Nephron (organoid): ENCODE results near the gene TOP1.

Experiments
- H3K27ac Mint-ChIP-seq, 3 experiments: 2 replicates each; pipeline ENCODE4 v1.8.0; 2020; ENCODE audit warnings: mixed read lengths in 3 of 3, mild to moderate bottlenecking in 2 of 3, moderate library complexity in 1 of 3
- H3K27me3 Mint-ChIP-seq: 2 replicates; pipeline ENCODE4 v1.8.0; 2021; ENCODE audit warnings: low read depth, mild to moderate bottlenecking, moderate library complexity, mixed read lengths
- H3K36me3 Mint-ChIP-seq: 2 replicates; pipeline ENCODE4 v1.8.0; 2020; ENCODE audit warnings: low read depth, mixed read lengths
- H3K4me1 Mint-ChIP-seq: 2 replicates; pipeline ENCODE4 v1.8.0; 2020; ENCODE audit warnings: mixed read lengths
- H3K4me3 Mint-ChIP-seq, 3 experiments: 2 replicates each; pipeline ENCODE4 v1.8.0; 2020; ENCODE audit warnings: mild to moderate bottlenecking in 3 of 3, mixed read lengths in 3 of 3, moderate library complexity in 2 of 3
- H3K9me3 Mint-ChIP-seq: 2 replicates; pipeline ENCODE4 v1.8.0; 2020; ENCODE audit warnings: mixed read lengths
- CTCF ChIP-seq, 3 experiments: fragments of 200-600 bp; sonication (generic); IDR thresholded peaks; one replicate each; pipeline ENCODE4 v1.5.0; 2021; ENCODE audit warnings: antibody characterized with exemption in 3 of 3; ENCODE audit not compliant: unreplicated experiment in 3 of 3

Gene TOP1

GRCh38 chr20:41040855-41041254, 12.2 kb downstream of the TOP1 start:
- TF ChIP-seq CTCF (IDR thresholded peaks at IDR 0.05; ENCODE audit: unreplicated experiment in 3 of 3): no peak
- H3K27ac Mint-ChIP-seq: no peak overlapping the region
- no peaks in the 10 kb centered on the region for H3K9me3 Mint-ChIP-seq
- peaks cover 31% of the 10 kb centered on the region for H3K4me1 Mint-ChIP-seq
- peaks cover 31% of the 10 kb centered on the region for H3K36me3 Mint-ChIP-seq
- H3K4me3 Mint-ChIP-seq: no peak overlapping the region
- H3K27me3 Mint-ChIP-seq: no peaks in the 10 kb centered on the region

- no peak overlapping the region for H3K4me3 Mint-ChIP-seq
- H3K36me3 Mint-ChIP-seq: peaks cover 23% of the 10 kb centered on the region
- H3K4me1 Mint-ChIP-seq: peaks cover 32% of the 10 kb centered on the region
- no peak for TF ChIP-seq CTCF (IDR thresholded peaks at IDR 0.05; ENCODE audit: unreplicated experiment in 3 of 3)
- H3K9me3 Mint-ChIP-seq: no peaks in the 10 kb centered on the region
- H3K27me3 Mint-ChIP-seq: no peaks in the 10 kb centered on the region
- no peak overlapping the region for H3K27ac Mint-ChIP-seq
Measured at GRCh38 chr20:41041693-41042092, 13.1 kb downstream of the TOP1 start.

GRCh38 chr20:41044409-41045062, 15.9 kb downstream of the TOP1 start:
- no peak for TF ChIP-seq CTCF (IDR thresholded peaks at IDR 0.05; ENCODE audit: unreplicated experiment in 3 of 3)
- Mint-ChIP-seq H3K27ac (no peak overlapping the region), H3K4me1 (peaks cover 59% of the 10 kb centered on the region)

GRCh38 chr20:41045671-41046070, 17.0 kb downstream of the TOP1 start:
- Mint-ChIP-seq H3K27me3 (no peaks in the 10 kb centered on the region), H3K4me3 (no peak overlapping the region), H3K36me3 (peaks cover 11% of the 10 kb centered on the region), H3K4me1 (peaks cover 67% of the 10 kb centered on the region), H3K27ac (no peak overlapping the region), H3K9me3 (no peaks in the 10 kb centered on the region)
- TF ChIP-seq CTCF (IDR thresholded peaks at IDR 0.05; ENCODE audit: unreplicated experiment in 3 of 3): no peak

More at GRCh38 chr20:41044409-41045062, 15.9 kb downstream of the TOP1 start:
- Mint-ChIP-seq H3K9me3 (no peaks in the 10 kb centered on the region), H3K36me3 (peaks cover 11% of the 10 kb centered on the region), H3K27me3 (no peaks in the 10 kb centered on the region), H3K4me3 (no peak overlapping the region)

- no peaks in the 10 kb centered on the region for H3K27me3 Mint-ChIP-seq
- peak overlapping the region in 2 of 3 experiments; percentile 7 to 48 for H3K27ac Mint-ChIP-seq
- peaks cover 78% of the 10 kb centered on the region for H3K4me1 Mint-ChIP-seq
- peaks cover 11% of the 10 kb centered on the region for H3K36me3 Mint-ChIP-seq
- H3K9me3 Mint-ChIP-seq: no peaks in the 10 kb centered on the region
- H3K4me3 Mint-ChIP-seq: no peak overlapping the region
- TF ChIP-seq CTCF (IDR thresholded peaks at IDR 0.05; ENCODE audit: unreplicated experiment in 3 of 3): no peak
Measured at GRCh38 chr20:41046716-41047115, 18.1 kb downstream of the TOP1 start.
